HFFc6 (cell line): ENCODE data around the gene RPL32. TPM values are rescaled to one million over a fixed set of nuclear protein-coding genes. Genes with fewer than 3 reads are reported as not detected.

Source experiments
- DNase-seq: peaks from one replicate; pipeline ENCODE4 v3.0.0-alpha.2; 2018
- H3K27ac Mint-ChIP-seq: 2 replicates; pipeline ENCODE4 v1.8.0; 2020; ENCODE audit warnings: mild to moderate bottlenecking, mixed read lengths
- H3K27me3 Mint-ChIP-seq: 2 replicates; pipeline ENCODE4 v1.8.0; 2021; ENCODE audit warnings: mild to moderate bottlenecking, moderate library complexity, mixed read lengths; ENCODE audit not compliant: insufficient read depth
- H3K36me3 Mint-ChIP-seq: 2 replicates; pipeline ENCODE4 v1.8.0; 2021; ENCODE audit warnings: low read depth, mixed read lengths
- H3K4me1 Mint-ChIP-seq: 2 replicates; pipeline ENCODE4 v1.8.0; 2020; ENCODE audit warnings: low read depth, mixed read lengths
- H3K4me3 Mint-ChIP-seq: 2 replicates; pipeline ENCODE4 v1.8.0; 2020; ENCODE audit warnings: mild to moderate bottlenecking, moderate library complexity, mixed read lengths
- H3K9me3 Mint-ChIP-seq: 2 replicates; pipeline ENCODE4 v1.8.0; 2020; ENCODE audit warnings: mild to moderate bottlenecking, mixed read lengths
- total RNA-seq, 6 experiments: library from RNA; stranded (reverse); fragmentation: NEBNext Ultra II Directional; extraction: Animal tissue kit (Norgen Biotek cat#: 25700); gene quantifications; 2 replicates in 1 of 6; 3 replicates in 5 of 6; pipeline ENCODE4 v1.2.3, GENCODE V29; 2021
- TF ChIP-seq, protein P1 (sequence below): fragments of 200-600 bp; sonication (generic); IDR thresholded peaks from 2 replicates; pipeline ENCODE4 v1.5.0; 2021; ENCODE audit warnings: antibody characterized with exemption, mild to moderate bottlenecking

RPL32 gene
- total RNA-seq, 6 experiments from 2014 or later, result 1,490 to 1,730 (median 1,677) TPM

DNA sequence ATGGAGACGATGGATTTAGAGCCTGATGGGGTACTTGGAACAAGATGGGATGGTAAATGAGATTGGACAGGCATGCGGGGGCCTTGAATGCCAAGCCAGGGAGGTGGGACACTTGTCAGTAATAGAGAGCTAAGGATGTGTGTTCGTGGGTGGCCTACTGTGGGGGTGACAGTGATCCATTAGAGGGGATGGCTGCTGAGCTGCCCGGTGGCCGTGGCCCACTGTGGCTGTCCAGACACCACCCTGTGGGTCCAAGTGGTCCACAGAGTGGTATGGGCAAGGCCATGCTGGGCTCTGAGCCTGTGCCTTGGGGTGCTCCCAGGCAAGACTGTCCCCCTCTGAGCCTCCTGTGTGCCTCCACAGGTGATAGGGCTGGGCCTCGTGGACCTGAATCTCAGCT lies 27.4 kb downstream of the RPL32 start:
- no peak for DNase-seq
- Mint-ChIP-seq H3K9me3 (no peaks in the 10 kb centered on the region), H3K4me1 (peaks cover 10% of the 10 kb centered on the region; the same call in 1 of the 2 replicates), H3K27ac (no peak overlapping the region), H3K27me3 (no peaks in the 10 kb centered on the region; the same call in 1 of the 2 replicates), H3K4me3 (no peak overlapping the region), H3K36me3 (no peaks in the 10 kb centered on the region)
- TF ChIP-seq, protein P1, sequence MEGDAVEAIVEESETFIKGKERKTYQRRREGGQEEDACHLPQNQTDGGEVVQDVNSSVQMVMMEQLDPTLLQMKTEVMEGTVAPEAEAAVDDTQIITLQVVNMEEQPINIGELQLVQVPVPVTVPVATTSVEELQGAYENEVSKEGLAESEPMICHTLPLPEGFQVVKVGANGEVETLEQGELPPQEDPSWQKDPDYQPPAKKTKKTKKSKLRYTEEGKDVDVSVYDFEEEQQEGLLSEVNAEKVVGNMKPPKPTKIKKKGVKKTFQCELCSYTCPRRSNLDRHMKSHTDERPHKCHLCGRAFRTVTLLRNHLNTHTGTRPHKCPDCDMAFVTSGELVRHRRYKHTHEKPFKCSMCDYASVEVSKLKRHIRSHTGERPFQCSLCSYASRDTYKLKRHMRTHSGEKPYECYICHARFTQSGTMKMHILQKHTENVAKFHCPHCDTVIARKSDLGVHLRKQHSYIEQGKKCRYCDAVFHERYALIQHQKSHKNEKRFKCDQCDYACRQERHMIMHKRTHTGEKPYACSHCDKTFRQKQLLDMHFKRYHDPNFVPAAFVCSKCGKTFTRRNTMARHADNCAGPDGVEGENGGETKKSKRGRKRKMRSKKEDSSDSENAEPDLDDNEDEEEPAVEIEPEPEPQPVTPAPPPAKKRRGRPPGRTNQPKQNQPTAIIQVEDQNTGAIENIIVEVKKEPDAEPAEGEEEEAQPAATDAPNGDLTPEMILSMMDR, result no peak

GRCh38 chr3:12812812-12813211 lies 28.6 kb downstream of the RPL32 start:
- no peak overlapping the region for H3K4me3 Mint-ChIP-seq
- H3K27me3 Mint-ChIP-seq, result no peaks in the 10 kb centered on the region
- no peak for DNase-seq
- peaks cover 10% of the 10 kb centered on the region; the same call in 1 of the 2 replicates for H3K4me1 Mint-ChIP-seq
- no peaks in the 10 kb centered on the region for H3K9me3 Mint-ChIP-seq
- no peaks in the 10 kb centered on the region for H3K36me3 Mint-ChIP-seq
- H3K27ac Mint-ChIP-seq, result no peak overlapping the region
- TF ChIP-seq, protein P1, result 0 out of 2 replicates have a peak, but pooled peaks have one; percentile 13

GRCh38 chr3:12810961-12811360 lies 30.4 kb downstream of the RPL32 start:
- Mint-ChIP-seq H3K4me1 (peaks cover 10% of the 10 kb centered on the region; the same call in 1 of the 2 replicates), H3K27me3 (no peaks in the 10 kb centered on the region), H3K36me3 (no peaks in the 10 kb centered on the region), H3K4me3 (peak overlapping the region; percentile 53; the same call in 1 of the 2 replicates), H3K9me3 (no peaks in the 10 kb centered on the region), H3K27ac (no peak overlapping the region; the same call in 1 of the 2 replicates)
- no peak for DNase-seq
- TF ChIP-seq, protein P1, result no peak

GRCh38 chr3:12810013-12810780 lies 31.2 kb downstream of the RPL32 start:
- Mint-ChIP-seq H3K27me3 (no peaks in the 10 kb centered on the region), H3K9me3 (no peaks in the 10 kb centered on the region), H3K36me3 (no peaks in the 10 kb centered on the region), H3K27ac (peak overlapping the region; percentile 33; the same call in 1 of the 2 replicates), H3K4me3 (peak overlapping the region; percentile 53), H3K4me1 (peaks cover 10% of the 10 kb centered on the region; the same call in 1 of the 2 replicates)
- TF ChIP-seq, protein P1, result peak; percentile 92
- DNase-seq, result peak; percentile 68

- no peak for DNase-seq
- Mint-ChIP-seq H3K4me1 (peaks cover 10% of the 10 kb centered on the region; the same call in 1 of the 2 replicates), H3K4me3 (peak overlapping the region; percentile 45; the same call in 1 of the 2 replicates), H3K9me3 (no peaks in the 10 kb centered on the region), H3K36me3 (peaks cover 2% of the 10 kb centered on the region; the same call in 1 of the 2 replicates), H3K27ac (no peak overlapping the region), H3K27me3 (no peaks in the 10 kb centered on the region)
- TF ChIP-seq, protein P1, result no peak
These were observed 31.9 kb downstream of the RPL32 start for GRCh38 chr3:12809435-12809834.
